ENCODE results near the gene IBA57.
"Not testable (repeated sequence)": the region's sequence is repeated elsewhere in the genome, so short reads cannot be mapped to it uniquely, and the experiment has no call there.

Gene IBA57

GRCh38 chr1:228212966-228213844, 47.6 kb downstream of the IBA57 start:
- peak; percentile 63 for DNase-seq (ENCODE audit: low read depth, low spot score)

DNA sequence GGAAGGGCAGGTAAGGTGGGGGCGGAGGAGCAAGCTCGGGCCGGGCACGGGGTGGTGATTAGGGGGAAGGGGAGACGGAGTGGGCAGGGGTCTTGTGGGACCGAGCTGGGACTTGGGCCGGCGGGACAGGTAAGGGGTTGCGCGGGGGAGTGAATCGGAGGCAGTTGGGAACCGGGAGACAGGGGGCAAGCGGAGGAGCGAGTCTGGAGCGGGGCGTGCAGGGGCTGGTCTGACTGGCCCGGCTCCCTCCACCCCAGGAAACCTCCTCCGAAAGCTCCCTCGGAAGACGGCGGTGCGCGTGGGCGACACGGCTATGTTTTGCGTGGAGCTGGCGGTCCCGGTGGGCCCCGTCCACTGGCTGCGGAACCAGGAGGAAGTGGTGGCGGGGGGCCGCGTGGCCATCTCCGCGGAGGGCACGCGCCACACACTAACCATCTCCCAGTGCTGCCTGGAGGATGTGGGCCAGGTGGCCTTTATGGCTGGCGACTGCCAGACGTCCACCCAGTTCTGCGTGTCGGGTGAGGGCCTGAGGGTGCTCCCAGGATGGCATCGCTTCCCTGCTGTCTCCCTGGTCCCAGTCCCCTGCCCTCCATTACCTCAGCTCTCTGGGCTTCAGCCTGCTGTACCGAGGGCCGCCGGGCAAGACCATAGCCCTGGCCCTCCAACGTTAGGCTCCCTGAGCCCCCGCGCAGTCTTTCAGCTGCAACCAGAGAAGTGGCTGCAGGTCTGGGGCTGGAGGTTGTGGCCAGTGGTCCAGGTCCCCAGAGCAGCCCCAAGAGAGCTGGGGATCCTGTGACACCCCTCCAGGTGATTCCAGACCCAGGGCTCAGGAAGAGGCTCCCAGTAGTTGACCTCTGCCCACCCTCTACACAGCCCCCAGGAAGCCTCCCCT, 48.6 kb downstream of the IBA57 start:
- peak; percentile 2 for DNase-seq (ENCODE audit: low read depth, low spot score)

DNA sequence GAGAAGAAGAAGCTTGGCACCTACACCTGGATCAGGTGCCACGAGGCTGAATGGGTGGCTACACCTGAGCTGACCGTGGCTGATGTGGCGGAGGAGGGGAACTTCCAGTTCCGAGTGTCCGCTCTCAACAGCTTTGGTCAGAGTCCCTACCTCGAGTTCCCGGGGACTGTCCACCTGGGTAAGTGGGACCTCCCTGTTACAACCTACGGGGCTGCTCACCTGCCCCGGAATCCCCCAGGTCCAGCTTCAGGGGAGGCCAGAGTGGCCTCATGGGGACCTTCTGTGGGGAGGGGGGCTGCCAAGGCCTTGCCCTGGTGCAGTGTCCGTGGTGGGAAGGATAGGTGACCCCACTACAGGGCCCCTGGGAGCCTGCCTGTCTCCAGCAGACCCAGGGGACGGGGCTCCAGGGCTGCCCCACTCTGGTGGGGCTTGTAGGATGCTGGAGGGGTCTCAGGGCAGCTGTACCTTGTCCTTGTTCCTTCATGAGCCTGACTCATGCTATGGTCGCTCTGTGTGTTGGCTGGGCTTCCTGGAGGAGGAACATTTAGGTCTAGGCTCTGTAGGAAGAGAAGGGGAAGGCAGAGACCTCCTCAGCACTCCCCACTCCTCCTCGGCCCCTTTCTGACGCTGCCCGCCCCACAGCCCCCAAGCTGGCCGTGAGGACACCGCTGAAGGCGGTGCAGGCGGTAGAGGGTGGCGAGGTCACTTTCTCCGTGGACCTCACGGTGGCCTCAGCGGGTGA, 49.5 kb downstream of the IBA57 start:
- no peak for DNase-seq (ENCODE audit: low read depth, low spot score)

DNA sequence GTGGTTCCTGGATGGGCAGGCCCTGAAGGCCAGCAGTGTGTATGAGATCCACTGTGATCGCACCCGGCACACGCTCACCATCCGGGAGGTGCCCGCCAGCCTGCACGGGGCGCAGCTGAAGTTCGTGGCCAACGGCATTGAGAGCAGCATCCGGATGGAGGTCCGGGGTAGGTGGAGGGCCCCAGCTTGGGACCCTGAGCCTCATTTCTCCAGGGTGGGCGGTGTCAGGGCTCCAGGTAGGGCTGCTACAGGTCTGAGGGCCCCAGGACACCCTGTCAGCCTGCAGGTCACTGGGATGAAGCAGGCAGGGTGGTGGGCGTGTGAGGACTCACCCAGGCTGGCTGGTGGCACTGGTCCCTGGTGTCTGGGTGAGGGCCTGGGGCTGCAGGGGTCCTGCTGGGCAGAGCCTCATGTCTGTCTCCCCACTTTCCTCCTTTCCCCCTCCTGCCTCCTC, 50.1 kb downstream of the IBA57 start:
- no peak for DNase-seq (ENCODE audit: low read depth, low spot score)

DNA sequence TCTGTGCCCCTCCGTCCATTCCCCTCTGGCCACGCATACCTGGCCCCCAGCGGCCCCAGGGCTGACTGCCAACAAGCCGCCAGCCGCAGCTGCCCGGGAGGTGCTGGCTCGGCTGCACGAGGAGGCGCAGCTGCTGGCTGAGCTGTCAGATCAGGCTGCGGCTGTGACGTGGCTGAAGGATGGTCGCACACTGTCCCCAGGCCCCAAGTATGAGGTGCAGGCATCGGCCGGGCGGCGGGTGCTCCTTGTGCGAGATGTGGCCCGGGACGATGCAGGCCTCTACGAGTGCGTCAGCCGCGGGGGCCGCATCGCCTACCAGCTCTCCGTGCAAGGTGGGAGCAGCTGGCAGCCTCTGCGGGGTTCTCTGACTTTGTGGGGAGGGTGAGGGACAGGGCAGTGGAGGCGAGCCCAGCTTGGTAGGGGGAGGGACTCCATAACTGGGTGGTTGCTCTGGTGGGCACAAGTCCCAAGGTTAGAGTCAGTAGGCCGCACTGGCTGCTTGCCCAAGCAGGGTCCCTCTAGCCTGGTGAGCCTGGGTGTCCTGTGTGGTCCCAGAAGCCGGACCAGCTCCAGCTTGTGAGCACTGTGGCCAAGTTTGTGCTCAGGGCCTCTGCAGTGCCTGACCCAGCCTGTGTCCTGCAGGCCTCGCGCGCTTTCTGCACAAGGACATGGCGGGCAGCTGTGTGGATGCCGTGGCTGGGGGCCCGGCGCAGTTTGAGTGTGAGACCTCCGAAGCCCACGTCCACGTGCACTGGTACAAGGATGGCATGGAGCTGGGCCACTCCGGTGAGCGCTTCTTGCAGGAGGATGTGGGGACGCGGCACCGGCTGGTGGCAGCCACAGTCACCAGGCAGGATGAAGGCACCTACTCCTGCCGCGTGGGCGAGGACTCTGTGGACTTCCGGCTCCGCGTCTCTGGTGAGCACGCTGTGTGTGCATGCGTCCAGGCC, 51.0 kb downstream of the IBA57 start:
- DNase-seq (ENCODE audit: low read depth, low spot score): no peak

DNA sequence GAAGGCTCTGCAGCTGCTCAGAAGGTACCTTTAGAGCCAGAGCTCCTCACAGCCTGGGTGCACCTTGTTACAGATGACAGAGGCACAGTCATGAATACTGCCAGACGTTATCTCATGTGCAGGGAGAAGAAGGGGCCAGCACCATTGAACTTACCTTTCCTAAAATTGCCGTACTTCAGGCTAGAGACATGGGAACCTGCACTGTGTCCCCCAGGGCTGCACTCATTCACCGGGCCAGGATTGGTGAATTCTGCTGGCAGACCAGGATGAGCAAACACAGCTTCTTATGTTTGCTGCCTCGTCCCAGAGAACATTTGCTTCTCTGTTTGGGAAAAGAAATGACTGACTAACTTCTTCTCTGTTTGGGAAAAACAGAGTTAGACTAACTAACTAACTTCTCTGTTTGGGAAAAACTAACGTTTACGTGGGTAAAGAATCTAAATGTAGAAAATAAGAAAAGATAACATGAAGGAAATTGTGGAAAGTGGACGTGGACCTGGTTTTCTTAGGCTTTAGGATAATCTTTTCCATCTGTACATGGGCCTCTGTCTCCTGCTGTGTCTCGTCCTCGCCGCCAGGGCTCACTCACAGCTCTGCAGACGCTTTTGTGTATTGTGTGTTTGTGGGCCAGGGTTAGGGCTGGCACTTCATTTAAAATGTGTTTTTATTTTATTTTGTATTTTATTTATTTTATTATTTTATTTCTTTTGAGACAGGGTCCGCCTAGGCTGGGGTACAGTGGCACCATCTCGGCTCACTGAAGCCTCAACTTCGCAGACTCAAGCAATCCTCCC, 52.1 kb downstream of the IBA57 start:
- no peak for DNase-seq (ENCODE audit: low read depth, low spot score)

DNA sequence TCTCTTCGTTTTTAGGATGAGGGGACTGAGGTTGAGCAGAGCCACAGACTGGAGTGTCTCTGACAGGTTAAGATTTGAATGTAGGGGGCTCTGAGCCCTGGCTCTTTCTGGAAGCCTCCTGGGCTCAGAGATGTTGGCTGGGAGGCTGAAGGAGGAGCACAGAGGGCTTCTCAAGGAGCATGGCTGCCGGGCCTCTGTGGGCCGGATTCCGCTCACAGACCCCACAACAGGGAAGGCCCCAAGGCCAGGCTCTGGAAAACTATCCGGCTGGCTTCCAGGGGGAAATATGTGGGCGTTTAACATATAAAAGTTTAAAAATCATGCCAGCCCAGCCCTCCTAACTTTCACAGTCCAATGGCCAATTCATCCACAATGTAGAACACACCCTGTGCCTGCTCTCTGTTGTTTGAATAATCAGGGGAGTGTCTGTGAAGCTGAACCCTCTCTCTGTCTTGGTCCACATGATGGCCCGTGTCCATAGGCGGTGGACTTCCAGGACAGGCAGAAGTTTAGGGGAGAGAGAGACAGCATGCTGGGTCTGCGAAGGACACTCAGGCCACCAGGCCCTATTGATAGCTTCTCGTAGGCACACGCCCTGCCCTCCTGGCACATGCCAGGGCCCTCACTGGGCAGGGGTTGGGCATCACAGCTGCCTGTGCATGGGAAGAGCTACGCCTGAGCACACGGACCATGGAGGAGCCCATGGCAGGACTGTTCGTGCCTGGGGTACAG, 53.1 kb downstream of the IBA57 start:
- DNase-seq (ENCODE audit: low read depth, low spot score): no peak

- no peak for DNase-seq (ENCODE audit: low read depth, low spot score)
Observed at GRCh38 chr1:228219245-228219961, 53.8 kb downstream of the IBA57 start.

DNA sequence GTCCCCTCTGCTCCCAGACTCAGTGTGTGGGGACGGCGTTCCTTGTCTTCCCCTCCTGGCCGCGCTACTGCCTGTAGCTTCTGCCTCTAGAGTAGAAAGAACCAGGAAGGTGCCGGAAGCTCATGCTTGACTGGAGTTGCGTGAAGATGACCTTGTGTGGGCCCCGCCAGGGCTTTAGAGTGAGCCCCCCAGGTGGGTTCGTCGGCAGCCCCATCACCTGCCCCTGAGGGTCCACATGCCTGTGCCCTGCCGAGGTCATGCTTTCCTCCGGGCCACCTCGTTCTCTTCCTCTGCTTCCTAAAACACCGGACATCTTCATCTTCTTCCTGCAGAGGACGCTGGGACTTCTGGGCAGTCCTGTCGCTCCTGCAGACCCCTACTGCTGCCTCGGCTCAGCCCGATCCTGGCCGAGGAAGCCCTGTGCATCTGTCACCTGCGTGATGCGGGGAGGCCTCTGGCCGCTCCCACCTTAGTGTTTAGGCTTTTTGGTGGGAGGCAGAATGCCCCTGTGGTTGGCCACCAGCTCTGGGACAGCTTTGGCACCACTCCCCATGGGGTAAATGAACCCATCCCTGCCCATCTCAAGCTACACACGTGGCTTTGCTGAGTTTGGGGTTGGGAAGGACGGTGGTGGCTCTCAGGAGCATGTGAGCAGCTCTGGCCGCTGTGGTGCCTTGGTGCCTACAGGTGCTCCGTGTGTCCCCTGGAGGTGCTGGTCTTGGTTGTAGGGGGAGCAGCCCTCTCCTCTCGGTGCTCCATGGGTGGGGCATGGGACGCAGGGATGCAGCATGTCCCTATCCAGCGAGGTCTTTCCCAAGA, 54.6 kb downstream of the IBA57 start:
- no peak for DNase-seq (ENCODE audit: low read depth, low spot score)

DNA sequence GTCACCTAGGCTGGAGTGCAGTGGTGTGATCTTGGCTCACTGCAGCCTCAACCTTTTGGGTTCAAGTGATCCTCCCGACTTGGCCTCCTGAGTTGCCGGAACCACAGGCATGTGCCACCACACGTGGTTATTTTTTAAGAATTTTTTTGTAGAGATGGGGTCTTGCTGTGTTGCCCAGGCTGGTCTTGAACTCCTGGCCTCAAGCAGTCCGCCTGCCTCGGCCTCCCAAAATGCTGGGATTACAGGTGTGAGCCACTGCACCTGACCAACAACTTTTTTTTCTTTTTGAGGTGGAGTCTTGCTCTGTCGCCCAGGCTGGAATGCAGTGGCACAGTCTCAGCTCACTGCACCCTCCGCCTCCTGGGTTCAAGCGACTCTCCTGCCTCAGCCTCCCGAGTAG, 55.5 kb downstream of the IBA57 start:
- DNase-seq (ENCODE audit: low read depth, low spot score): not testable (repeated sequence)

GRCh38 chr1:228222548-228222947, 56.9 kb downstream of the IBA57 start:
- no peak for DNase-seq (ENCODE audit: low read depth, low spot score)

DNA sequence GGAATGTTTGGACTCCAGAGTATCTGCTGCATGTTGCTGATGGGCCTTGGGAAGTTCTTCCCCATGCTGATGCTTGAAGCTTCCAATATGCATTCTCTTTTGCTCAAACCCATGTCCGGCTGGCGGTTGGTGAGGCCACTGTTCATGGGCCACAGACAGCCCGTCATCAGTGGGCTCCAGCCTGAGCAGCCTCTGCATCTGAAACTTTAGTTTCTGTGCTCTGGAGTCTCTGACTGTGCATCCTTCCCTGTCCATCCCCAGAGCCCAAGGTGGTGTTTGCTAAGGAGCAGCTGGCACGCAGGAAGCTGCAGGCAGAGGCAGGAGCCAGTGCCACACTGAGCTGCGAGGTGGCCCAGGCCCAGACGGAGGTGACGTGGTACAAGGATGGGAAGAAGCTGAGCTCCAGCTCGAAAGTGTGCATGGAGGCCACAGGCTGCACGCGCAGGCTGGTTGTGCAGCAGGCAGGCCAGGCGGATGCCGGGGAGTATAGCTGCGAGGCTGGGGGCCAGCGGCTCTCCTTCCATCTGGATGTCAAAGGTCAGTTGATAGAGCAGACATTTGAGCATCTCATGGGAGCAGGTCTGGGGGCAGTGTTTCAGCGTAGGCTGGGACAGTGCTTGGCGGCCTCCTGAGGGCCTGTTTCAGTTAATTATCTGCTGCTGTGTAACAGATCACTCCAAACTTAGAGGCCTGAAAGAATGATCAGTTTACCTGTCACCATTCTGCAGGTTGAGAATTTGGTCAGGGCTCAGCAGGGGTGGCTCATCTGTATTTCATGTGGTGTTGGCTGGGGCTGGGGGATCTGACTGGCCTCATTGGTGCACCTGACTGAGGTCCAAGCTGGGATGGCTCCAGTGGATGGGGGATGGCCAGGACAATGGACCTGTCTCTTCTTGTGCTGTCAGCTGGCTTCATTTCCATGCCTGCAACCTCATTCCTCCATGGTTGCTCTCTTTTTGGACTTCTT, 58.9 kb downstream of the IBA57 start:
- DNase-seq (ENCODE audit: low read depth, low spot score): no peak

- no peak for DNase-seq (ENCODE audit: low read depth, low spot score)
Observed at GRCh38 chr1:228225165-228225710, 59.6 kb downstream of the IBA57 start.

GRCh38 chr1:228225740-228226139, 60.1 kb downstream of the IBA57 start:
- no peak for DNase-seq (ENCODE audit: low read depth, low spot score)

- DNase-seq (ENCODE audit: low read depth, low spot score): no peak
Observed at GRCh38 chr1:228226141-228226874, 60.7 kb downstream of the IBA57 start.
